Ascending aorta (tissue), 2 donors: ENCODE measurements around the gene S100A12. TPM values are rescaled to one million over a fixed set of nuclear protein-coding genes. Genes with fewer than 3 reads are reported as not detected.
"Not testable (repeated sequence)": the region's sequence is repeated elsewhere in the genome, so short reads cannot be mapped to it uniquely, and the experiment has no call there.

Experiments used
- DNase-seq, 2 donors: peaks; one replicate each; pipeline ENCODE4 v3.0.0-alpha.2; 2019; ENCODE audit warnings: low spot score in 2 of 2
- H3K27ac ChIP-seq, 2 donors: fragments of 200-600 bp; sonication (generic); one replicate each; pipeline ENCODE4 v1.5.1; 2016 to 2017; ENCODE audit warnings: mild to moderate bottlenecking in 1 of 2
- H3K27me3 ChIP-seq: fragments of 200-600 bp; sonication (generic); one replicate; pipeline ENCODE4 v1.5.1; 2017
- H3K36me3 ChIP-seq, 2 donors: fragments of 200-600 bp; sonication (generic); one replicate each; pipeline ENCODE4 v1.5.1; 2016
- H3K4me1 ChIP-seq, 2 donors: fragments of 200-600 bp; sonication (generic); one replicate each; pipeline ENCODE4 v1.5.1; 2016 to 2017; ENCODE audit warnings: mild to moderate bottlenecking in 1 of 2
- H3K4me3 ChIP-seq, 2 donors: fragments of 200-600 bp; sonication (generic); one replicate each; pipeline ENCODE4 v1.5.1; 2016 to 2017; ENCODE audit warnings: mild to moderate bottlenecking in 1 of 2
- H3K9me3 ChIP-seq, 2 donors: fragments of 200-600 bp; sonication (generic); one replicate each; pipeline ENCODE4 v1.5.1; 2016
- intact Hi-C: fragments of 100-400 bp; cut with DNase I; formaldehyde crosslinking; loops from one replicate; pipeline ENCODE4 v1.15.1; 2023
- total RNA-seq: library from RNA; depleted of rRNA; stranded (reverse); fragments of >200 nt; gene quantifications from one replicate; pipeline ENCODE4 v1.1.0, GENCODE V29; 2016
- TF ChIP-seq, protein P1 (sequence below), 3 experiments: fragments of 200-600 bp in 2 of 3; fragments of 450-650 bp in 1 of 3; sonication (generic) in 2 of 3; IDR thresholded peaks; one replicate each; pipeline ENCODE4 v1.5.1; 2016 to 2019; ENCODE audit warnings: antibody characterized with exemption in 3 of 3, mild to moderate bottlenecking in 1 of 3, moderate library complexity in 1 of 3

S100A12 gene
- total RNA-seq, 1 donor from 2014 or later = not detected

DNA sequence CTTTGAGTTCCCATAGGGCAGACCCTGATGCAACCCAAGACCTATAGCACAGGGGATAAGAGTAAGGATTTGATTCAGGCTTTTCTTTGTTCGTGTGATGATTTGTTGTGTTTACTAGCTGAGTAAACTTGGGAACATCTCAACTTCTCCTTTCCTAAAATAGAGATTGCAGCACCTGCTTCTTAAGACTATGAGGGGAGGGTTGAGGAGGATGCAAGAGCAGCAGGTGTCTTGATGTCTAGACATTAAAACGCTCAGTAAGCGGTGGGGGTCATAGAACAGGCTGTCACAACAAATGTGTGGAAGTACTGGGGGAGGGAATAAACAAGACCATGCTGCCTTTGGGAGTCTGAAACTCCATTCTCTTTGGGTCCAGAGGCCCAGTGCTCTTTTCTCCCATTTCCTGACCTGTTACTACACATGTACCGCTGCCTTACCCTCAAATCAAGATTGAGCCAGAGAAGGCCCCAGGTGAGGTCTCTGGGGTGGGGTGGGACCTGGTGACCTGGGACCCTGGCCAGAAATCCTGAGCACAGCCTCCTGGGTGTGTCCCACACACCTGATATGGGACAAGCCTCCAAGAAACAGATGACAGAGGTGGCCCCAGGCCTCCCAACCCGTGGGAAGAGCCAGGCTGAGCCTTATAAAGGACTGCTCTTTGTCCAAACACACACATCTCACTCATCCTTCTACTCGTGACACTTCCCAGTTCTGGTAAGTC is 40.6 kb upstream of the S100A12 start, which contains the start of gene S100A7A:
S100A7A (plus strand) TSS at position 671 of the 721 bp plus-strand sequence. CDS start 1,563 bp downstream, outside the sequence.
- H3K36me3 ChIP-seq = no peaks in the 10 kb centered on the region
- DNase-seq = no peak

DNA sequence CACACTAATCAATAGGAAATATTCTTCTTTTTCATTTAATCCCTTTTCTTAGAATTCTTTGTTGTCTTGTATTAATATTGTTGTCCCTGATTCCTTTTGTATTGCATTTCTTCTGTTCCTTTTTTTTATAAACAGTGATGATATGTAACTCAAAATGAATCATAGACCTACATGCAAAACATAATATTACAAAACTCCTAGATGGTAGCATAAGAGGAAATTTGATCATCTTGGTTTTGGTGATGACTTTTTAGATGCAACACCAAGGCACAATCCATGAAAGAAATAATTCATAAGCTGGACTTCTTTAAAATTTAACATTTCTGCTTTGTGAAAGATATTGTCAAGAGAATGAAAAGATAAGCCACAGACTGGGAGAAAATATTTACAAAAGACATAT is 38.5 kb upstream of the S100A12 start:
- H3K27ac ChIP-seq, H3K4me3 ChIP-seq, H3K4me1 ChIP-seq, H3K27me3 ChIP-seq, DNase-seq, H3K36me3 ChIP-seq, H3K9me3 ChIP-seq, intact Hi-C loops: not testable (repeated sequence)

More for the DNA sequence above, 40.6 kb upstream of the S100A12 start, which contains the start of gene S100A7A:
- TF ChIP-seq, protein P1, sequence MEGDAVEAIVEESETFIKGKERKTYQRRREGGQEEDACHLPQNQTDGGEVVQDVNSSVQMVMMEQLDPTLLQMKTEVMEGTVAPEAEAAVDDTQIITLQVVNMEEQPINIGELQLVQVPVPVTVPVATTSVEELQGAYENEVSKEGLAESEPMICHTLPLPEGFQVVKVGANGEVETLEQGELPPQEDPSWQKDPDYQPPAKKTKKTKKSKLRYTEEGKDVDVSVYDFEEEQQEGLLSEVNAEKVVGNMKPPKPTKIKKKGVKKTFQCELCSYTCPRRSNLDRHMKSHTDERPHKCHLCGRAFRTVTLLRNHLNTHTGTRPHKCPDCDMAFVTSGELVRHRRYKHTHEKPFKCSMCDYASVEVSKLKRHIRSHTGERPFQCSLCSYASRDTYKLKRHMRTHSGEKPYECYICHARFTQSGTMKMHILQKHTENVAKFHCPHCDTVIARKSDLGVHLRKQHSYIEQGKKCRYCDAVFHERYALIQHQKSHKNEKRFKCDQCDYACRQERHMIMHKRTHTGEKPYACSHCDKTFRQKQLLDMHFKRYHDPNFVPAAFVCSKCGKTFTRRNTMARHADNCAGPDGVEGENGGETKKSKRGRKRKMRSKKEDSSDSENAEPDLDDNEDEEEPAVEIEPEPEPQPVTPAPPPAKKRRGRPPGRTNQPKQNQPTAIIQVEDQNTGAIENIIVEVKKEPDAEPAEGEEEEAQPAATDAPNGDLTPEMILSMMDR (IDR thresholded peaks at IDR 0.05) = no peak
- no peaks in the 10 kb centered on the region for H3K4me1 ChIP-seq
- intact Hi-C loops = no loop called here
- H3K4me3 ChIP-seq = no peak within 1 kb of the TSS
- H3K9me3 ChIP-seq = no peaks in the 10 kb centered on the region
- no peak within 1 kb of the TSS for H3K27ac ChIP-seq
- H3K27me3 ChIP-seq = no peaks in the 10 kb centered on the region

DNA sequence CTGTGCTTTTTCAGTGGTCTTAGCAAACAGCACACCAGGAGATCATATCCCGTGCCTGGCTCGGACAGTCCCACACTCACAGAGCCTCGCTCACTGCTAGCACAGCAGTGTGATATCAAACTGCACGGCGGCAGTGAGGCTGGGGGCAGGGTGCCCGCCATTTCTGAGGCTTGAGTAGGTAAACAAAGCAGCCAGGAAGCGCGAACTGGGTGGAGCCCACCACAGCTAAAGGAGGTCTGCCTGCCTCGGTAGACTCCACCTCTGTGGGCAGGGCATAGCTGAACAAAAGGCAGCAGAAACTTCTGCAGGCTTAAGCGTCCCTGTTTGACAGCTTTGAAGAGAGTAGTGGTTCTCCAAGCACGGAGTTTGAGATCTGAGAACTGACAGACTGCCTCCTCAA is 31.9 kb upstream of the S100A12 start:
- DNase-seq, H3K4me1 ChIP-seq, H3K4me3 ChIP-seq, H3K27ac ChIP-seq, H3K27me3 ChIP-seq, H3K36me3 ChIP-seq, intact Hi-C loops, H3K9me3 ChIP-seq: not testable (repeated sequence)

DNA sequence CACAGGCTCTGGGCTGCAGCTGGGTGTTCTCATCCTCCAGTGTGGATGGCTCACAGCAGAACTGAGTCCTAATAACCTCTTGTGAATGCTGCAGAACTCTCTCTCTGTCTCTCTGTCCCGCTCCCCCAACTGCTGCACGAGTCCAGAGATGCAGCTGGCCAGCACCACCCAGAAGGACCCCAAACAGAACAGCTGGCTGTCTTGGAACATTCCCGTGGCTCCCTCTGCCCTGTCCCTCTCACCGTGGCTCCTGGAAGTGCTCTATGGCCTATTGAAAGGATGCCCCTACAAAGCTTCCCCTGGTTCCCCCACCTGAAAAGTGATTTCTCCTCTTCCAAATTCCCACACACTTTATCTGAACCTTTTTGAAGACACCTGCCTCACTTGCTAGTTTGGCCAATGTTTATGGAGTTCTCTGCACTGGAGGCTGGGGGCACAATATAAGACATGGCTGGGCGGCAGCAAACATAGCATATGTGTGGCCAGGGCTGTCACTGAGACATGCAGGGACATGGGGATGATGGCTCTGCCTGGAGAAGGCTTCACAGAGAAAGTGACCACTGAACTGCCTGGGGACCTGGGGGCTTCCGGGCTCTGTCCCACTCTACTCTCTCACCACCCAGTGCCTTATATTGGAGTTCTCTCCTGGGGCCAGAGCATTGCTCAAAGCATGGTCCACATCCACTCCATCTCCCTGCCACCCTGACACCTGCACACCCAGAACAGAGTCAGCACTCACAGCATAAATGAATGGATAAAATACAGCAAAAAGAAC is 30.6 kb upstream of the S100A12 start:
- H3K27ac ChIP-seq, H3K36me3 ChIP-seq, H3K27me3 ChIP-seq, DNase-seq, H3K4me1 ChIP-seq, H3K4me3 ChIP-seq, H3K9me3 ChIP-seq, intact Hi-C loops: not testable (repeated sequence)

DNA sequence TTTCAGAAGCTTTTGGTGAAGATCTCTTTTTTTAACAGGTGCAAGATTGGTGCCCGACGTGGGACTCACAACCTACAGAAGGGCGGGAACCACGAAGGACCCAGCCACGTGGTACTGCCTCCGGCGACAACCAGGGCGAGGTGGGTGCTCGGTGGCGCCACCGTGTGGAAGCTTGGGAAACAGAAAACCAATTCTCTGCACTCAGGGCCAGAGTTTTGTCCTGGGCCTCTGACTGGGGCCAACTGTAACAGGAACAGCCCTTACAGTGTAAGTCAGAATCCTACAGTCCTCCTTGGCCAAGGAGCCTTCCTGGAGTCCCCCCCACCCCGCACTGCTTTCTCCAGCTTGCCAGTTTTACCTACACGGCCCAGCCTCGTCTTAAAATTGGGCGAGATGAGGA is 29.3 kb upstream of the S100A12 start:
- intact Hi-C loops = no loop called here

DNA sequence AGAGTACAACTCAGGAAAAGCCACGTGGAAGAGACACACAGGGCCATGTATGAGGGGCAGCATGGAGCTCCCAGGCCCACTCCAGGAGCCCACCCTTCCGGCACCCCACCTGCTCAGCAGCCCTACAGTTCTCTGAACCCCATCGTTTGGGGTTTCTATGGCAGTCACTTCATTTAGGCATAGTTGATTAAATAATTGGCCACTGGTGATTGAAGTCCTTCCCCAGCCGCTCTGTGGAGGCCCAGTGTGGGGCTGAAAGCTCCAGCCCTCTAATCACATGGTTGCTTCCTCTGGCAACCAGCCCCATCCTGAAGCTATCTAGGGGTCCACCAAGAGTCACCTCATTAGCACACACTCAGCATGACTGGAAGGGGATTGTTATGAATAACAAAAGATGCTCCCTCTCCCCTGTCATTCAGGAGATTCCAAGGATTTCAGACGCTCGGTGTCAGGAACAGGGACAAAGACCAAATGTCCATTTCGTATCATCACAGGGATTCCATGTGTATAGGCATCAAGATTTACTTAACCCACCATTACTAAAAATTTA is 28.7 kb upstream of the S100A12 start:
- H3K9me3 ChIP-seq = no peaks in the 10 kb centered on the region
- TF ChIP-seq, protein P1 (IDR thresholded peaks at IDR 0.05) = no peak
- no peaks in the 10 kb centered on the region for H3K27me3 ChIP-seq
- intact Hi-C loops = no loop called here
- no peak for DNase-seq
- no peaks in the 10 kb centered on the region for H3K4me1 ChIP-seq
- H3K27ac ChIP-seq = no peak overlapping the region
- no peaks in the 10 kb centered on the region for H3K36me3 ChIP-seq
- H3K4me3 ChIP-seq = no peak overlapping the region

More for the DNA sequence above, 29.3 kb upstream of the S100A12 start:
- no peaks in the 10 kb centered on the region for H3K9me3 ChIP-seq
- TF ChIP-seq, protein P1 (IDR thresholded peaks at IDR 0.05) = peak in 2 of 3 experiments; percentile 22 to 41
- no peak overlapping the region for H3K27ac ChIP-seq
- no peaks in the 10 kb centered on the region for H3K4me1 ChIP-seq
- no peak overlapping the region for H3K4me3 ChIP-seq
- no peaks in the 10 kb centered on the region for H3K27me3 ChIP-seq
- DNase-seq = no peak
- no peaks in the 10 kb centered on the region for H3K36me3 ChIP-seq
